ENCODE data around the gene SHC4.
A peak's percentile ranks its signal among the peaks of the same experiment; 100 is the strongest.

SHC4 gene

GRCh38 chr15:48967336-48967735, 3.6 kb upstream of the SHC4 start:
- DNase-seq (ENCODE audit: low read depth), result no peak

GRCh38 chr15:48966595-48967301, 3.0 kb upstream of the SHC4 start:
- peak; percentile 82 for DNase-seq (ENCODE audit: low read depth)

- DNase-seq (ENCODE audit: low read depth), result peak; percentile 79
These were observed 2.3 kb upstream of the SHC4 start for GRCh38 chr15:48965972-48966371.

- DNase-seq (ENCODE audit: low read depth), result no peak
These were observed 1.2 kb upstream of the SHC4 start for GRCh38 chr15:48964898-48965297.

GRCh38 chr15:48962662-48963523, 826 bp downstream of the SHC4 start:
- DNase-seq (ENCODE audit: low read depth), result peak; percentile 67

- DNase-seq (ENCODE audit: low read depth), result no peak
These were observed 7.8 kb downstream of the SHC4 start for GRCh38 chr15:48955967-48956366.

- no peak for DNase-seq (ENCODE audit: low read depth)
These were observed 8.3 kb downstream of the SHC4 start for GRCh38 chr15:48955370-48955769.

- peak; percentile 11 for DNase-seq (ENCODE audit: low read depth)
These were observed 9.2 kb downstream of the SHC4 start for GRCh38 chr15:48954538-48954937.

GRCh38 chr15:48946840-48947187, 16.9 kb downstream of the SHC4 start:
- DNase-seq (ENCODE audit: low read depth), result no peak

GRCh38 chr15:48946074-48946839, 17.5 kb downstream of the SHC4 start:
- peak; percentile 79 for DNase-seq (ENCODE audit: low read depth)

- DNase-seq (ENCODE audit: low read depth), result no peak
These were observed 18.3 kb downstream of the SHC4 start for GRCh38 chr15:48945386-48945785.

GRCh38 chr15:48941904-48942303, 21.8 kb downstream of the SHC4 start:
- DNase-seq (ENCODE audit: low read depth), result no peak

GRCh38 chr15:48940508-48940907, 23.2 kb downstream of the SHC4 start:
- peak; percentile 99 for DNase-seq (ENCODE audit: low read depth)

GRCh38 chr15:48939648-48940047, 24.1 kb downstream of the SHC4 start:
- peak; percentile 98 for DNase-seq (ENCODE audit: low read depth)

GRCh38 chr15:48937886-48938285, 25.8 kb downstream of the SHC4 start:
- no peak for DNase-seq (ENCODE audit: low read depth)

- peak; percentile 77 for DNase-seq (ENCODE audit: low read depth)
These were observed 27.1 kb downstream of the SHC4 start for GRCh38 chr15:48936666-48937065.

GRCh38 chr15:48935236-48935635, 28.5 kb downstream of the SHC4 start:
- DNase-seq (ENCODE audit: low read depth), result no peak

GRCh38 chr15:48930735-48931134, 33.0 kb downstream of the SHC4 start:
- DNase-seq (ENCODE audit: low read depth), result no peak

GRCh38 chr15:48929661-48930060, 34.1 kb downstream of the SHC4 start:
- no peak for DNase-seq (ENCODE audit: low read depth)

GRCh38 chr15:48928877-48929538, 34.7 kb downstream of the SHC4 start:
- no peak for DNase-seq (ENCODE audit: low read depth)

GRCh38 chr15:48925714-48926223, 38.0 kb downstream of the SHC4 start:
- DNase-seq (ENCODE audit: low read depth), result peak; percentile 93

All from iris pigment epithelial cell (primary cell).